T47D (cell line): ENCODE results near the gene TAPBP.
A peak's percentile ranks its signal among the peaks of the same experiment; 100 is the strongest.
"Not testable (repeated sequence)": the region's sequence is repeated elsewhere in the genome, so short reads cannot be mapped to it uniquely, and the experiment has no call there.

Source experiments
- DNase-seq, 2 experiments: peaks; one replicate each; pipeline versions ENCODE4 v3.0.0 to v3.0.0-alpha.2; 2011 to 2012; ENCODE audit warnings: low read depth in 1 of 2, low spot score in 1 of 2
- JUND ChIP-seq: IDR thresholded peaks from 2 replicates; pipeline ENCODE4 v1.6.1; 2012; ENCODE audit warnings: low read depth
- in situ Hi-C: cut with HindIII; loops from 2 replicates; pipeline ENCODE4 v1.10.0; 2016; ENCODE audit warnings: low sequenced_read_pairs, low pct_unique_long_range_greater_than_20kb

The TAPBP gene

DNA sequence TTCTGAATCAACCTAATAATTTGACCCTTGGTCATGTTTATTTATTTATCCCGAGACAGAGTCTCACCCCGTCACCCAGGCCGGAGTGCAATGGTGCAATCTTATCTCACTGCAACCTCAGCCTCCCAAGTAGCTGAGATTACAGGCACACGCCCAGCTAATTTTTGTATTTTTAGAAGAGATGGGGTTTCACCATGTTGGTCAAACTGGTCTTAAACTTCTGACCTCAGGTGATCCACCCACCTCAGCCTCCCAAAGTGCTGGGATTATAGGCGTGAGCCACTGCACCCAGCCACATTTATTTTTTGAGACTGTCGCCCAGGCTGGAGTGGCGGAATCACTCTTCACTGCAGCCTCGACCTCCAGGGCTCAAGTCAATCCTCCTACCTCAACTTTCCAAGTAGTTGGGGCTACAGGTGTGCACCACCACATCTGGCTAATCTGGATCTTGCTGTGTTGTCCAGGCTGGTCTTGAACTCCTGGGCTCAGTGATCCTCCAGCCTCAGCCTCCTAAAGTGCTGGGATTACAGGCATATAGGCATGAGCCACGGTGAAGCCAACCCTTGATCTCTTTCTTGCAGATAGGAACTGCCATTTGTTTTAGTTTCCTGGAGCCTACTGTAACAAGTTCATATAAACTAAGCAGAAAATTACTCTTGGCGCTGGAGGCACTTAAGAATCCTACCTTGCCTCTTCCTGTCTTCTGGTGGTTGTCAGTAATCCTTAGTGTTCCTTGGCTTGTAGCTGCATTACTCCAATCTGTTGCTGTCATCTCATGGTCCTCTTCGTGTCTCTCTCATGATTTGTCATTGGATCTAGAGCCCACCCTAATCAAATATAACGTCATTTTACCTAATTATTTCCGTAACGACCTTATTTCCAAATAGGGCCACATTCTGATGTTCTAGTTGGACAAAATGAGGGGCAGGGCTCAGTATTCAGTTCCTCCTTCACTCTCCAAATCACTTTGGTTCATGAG lies 39.7 kb downstream of the TAPBP start:
- no peak for DNase-seq
- in situ Hi-C loops, result no loop called here
- no peak for TF ChIP-seq JUND

DNA sequence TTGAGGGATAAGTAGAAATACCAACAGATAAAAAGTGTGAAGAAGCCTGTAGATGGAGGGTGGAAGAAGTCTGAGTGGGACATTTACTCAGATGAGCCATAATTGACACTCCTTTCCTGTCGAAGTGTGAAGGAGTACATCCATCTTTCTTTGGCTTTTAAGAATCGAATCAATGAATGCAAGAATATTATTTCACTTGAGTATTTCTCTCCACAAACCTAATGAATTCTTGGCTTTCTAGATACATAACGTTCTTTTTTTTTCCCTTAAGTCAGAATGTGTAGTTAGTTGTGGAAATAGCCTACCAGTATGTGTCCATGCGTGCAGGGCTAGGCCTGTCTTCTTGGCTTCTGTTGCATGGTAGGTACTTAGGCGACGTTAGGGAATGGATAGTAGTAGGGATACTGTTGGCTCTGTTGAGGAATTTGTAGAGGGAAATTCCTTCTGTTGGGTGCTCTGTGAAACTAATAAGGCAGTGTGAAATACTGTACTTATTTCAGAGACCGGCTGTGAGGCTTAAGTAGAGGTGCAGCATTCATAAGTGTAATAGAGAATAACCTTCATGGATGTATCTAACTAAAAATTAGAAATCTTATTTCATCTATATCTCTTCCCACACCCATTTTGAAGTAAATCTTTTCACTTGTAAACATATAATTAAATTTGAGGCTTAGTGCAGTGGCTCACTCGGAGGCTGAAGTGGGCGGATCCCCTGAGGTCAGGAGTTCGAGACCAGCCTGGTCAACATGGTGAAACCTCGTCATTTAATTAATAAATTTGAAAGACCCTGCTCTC lies 40.6 kb downstream of the TAPBP start:
- in situ Hi-C loops, result no loop called here
- DNase-seq, result no peak
- no peak for TF ChIP-seq JUND

DNA sequence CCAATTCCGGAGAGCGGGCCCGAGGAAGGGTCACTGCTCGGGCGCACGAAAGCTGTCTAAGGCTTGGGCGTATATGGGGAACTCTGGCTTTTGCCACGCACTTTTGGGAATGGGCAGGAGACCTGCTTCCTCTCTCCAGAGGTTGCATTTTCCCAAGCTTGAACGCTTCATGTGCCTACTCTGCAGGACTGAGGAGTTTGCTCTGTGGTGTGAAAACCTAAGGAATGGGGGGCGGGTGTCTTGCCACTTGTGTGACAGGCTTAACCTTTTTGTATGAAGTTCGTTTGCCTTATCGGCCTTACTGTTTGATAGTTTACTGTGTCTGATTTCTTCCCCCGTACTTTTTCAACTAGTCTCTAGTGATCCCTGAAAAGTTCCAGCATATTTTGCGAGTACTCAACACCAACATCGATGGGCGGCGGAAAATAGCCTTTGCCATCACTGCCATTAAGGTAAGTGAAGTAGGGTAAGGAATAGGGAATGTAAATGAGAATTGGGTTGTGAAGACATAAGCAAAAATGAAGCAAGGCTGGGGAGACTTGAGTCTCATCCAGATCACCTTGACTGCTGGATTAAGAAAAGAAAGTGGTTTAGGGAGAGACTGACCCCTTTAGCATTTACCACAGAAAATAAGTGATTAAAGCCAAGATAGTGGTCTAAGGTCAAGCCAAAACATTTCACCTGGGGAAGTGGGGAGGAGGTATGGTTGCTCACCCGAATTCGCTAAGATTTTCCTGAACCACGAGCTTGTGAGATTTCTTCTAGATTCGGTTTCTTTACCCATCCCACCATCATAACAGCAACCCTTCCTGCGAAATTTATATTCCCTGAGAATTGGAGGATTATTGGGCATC lies 41.4 kb downstream of the TAPBP start:
- TF ChIP-seq JUND, result no peak
- no peak for DNase-seq
- in situ Hi-C loops, result no loop called here

- TF ChIP-seq JUND, result no peak
- in situ Hi-C loops, result no loop called here
- DNase-seq, result peak; percentile 82 to 99
Measured at GRCh38 chr6:33271468-33272274, 42.2 kb downstream of the TAPBP start, which contains the start of the genes RPS18 and VPS52. Gene RPS18 (plus strand): TSS chr6:33272075. CDS start chr6:33272120, 45 bp downstream. Gene VPS52 (minus strand): TSS chr6:33271876. CDS start chr6:33271675, 201 bp downstream.

- in situ Hi-C loops, result no loop called here
- no peak for DNase-seq
- TF ChIP-seq JUND, result no peak
Measured at GRCh38 chr6:33271117-33271467, 42.8 kb downstream of the TAPBP start.

- in situ Hi-C loops, result no loop called here
- no peak for TF ChIP-seq JUND
- DNase-seq, result no peak
Measured at GRCh38 chr6:33264015-33264414, 49.9 kb downstream of the TAPBP start.

DNA sequence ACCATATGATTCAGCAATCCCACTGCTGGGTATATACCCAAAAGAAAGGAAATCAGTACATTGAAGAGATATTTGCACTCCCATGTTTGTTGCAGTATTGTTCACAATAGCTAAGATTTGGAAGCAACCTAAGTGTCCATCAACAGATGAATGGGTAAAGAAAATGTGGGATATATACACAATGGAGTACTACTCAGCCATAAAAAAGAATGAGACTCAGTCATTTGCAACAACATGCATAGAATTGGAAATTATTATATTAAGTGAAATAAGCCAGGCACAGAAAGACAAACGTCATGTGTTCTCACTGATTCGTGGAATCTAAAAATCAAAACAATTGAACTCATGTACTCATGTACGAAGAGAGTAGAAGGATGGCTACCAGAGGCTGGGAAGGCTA lies 51.4 kb downstream of the TAPBP start:
- DNase-seq, in situ Hi-C loops: not testable (repeated sequence)

DNA sequence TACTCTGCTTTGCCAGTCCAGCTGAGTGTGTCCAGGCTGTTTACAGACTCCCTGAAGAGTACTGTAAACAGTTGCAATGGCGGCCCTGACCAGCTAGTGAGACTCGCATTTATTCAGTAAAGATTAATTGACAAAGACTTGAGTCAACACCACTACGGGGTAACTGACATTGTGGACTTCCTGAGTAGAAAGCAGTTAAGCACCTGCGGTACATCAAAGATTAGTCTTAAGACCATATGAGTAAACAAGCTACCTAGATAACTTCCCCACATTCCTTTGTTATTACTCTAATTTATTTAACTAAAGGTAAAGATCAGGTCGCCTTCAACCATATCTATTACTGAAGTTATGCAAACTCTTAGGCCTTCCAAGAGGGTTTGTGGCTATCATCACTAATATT lies 54.8 kb downstream of the TAPBP start:
- TF ChIP-seq JUND, result no peak
- in situ Hi-C loops, result no loop called here

DNA sequence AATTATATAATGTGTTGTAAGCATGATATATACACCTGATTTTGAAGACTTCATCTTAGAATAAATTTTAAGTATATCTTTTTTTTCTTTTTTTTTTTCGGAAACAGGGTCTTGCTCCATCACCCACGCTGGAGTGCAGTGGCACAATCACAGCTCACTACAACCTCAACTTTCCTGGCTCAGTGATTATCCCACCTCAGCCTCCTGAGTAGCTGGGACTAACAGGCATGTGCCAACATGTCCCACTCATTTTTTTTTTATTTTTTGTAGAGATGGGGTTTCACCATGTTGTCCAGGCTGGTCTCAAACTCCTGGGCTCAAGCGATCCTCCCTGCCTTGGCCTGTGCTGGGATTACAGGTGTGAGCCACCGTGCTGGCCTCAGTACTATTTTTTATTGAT lies 59.3 kb downstream of the TAPBP start:
- in situ Hi-C loops, result no loop called here
- no peak for TF ChIP-seq JUND
- DNase-seq, result no peak

More for the DNA sequence above, 54.8 kb downstream of the TAPBP start:
- no peak for DNase-seq

- DNase-seq, result no peak
- in situ Hi-C loops, result no loop called here
- TF ChIP-seq JUND, result no peak
Measured at GRCh38 chr6:33252759-33253158, 61.1 kb downstream of the TAPBP start.

DNA sequence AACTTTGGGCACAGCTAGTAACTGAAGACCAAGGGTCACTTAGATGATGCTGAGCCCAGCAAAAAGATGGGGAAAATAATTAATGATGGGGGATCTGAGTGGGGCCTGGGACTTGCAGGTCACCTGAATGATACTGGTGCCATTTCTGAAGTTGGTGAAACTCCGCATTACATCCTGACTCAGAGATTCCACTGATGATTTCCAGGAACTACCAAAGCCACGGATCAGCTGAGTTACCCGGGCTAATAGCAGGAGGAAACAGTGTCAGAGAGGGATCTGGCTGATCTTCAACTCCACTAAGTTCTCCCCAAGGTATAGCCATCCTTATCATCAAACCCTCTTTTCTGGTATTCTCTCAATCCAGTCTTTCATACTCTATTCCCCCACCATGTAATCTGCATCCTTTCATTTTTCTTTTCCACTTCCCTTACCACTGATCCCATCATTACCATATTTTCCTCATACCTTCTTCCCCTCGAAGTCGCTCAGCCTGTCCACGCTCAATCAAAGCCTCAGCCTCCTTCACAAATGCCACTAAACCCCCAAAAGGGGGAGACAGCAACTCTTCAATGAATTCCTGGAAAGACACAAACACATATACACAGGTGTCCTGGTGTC lies 62.4 kb downstream of the TAPBP start:
- TF ChIP-seq JUND, result no peak
- in situ Hi-C loops, result no loop called here
- DNase-seq, result no peak
